Neural crest cell (in vitro differentiated cells): Measurements from ENCODE around the gene SGTA. TPM values are rescaled to one million over a fixed set of nuclear protein-coding genes. Genes with fewer than 3 reads are reported as not detected.
"Not testable (repeated sequence)": the region's sequence is repeated elsewhere in the genome, so short reads cannot be mapped to it uniquely, and the experiment has no call there.

Experiments
- DNase-seq: peaks from one replicate; pipeline ENCODE4 v3.0.0; 2021; ENCODE audit warnings: low read depth, mixed read lengths, low spot score
- H3K27ac Mint-ChIP-seq: one replicate; pipeline ENCODE4 v1.8.0; 2021; ENCODE audit warnings: mild to moderate bottlenecking, mixed read lengths; ENCODE audit not compliant: unreplicated experiment
- H3K27me3 Mint-ChIP-seq: 2 replicates; pipeline ENCODE4 v1.8.0; 2021; ENCODE audit warnings: low read depth, mild to moderate bottlenecking, mixed read lengths
- H3K36me3 Mint-ChIP-seq: 2 replicates; pipeline ENCODE4 v1.8.0; 2021; ENCODE audit warnings: low read depth, mild to moderate bottlenecking, mixed read lengths
- H3K4me1 Mint-ChIP-seq: 2 replicates; pipeline ENCODE4 v1.8.0; 2021; ENCODE audit warnings: mixed read lengths
- H3K4me3 Mint-ChIP-seq: one replicate; pipeline ENCODE4 v1.8.0; 2021; ENCODE audit warnings: mild to moderate bottlenecking, mixed read lengths
- H3K9me3 Mint-ChIP-seq: 2 replicates; pipeline ENCODE4 v1.8.0; 2021; ENCODE audit warnings: mixed read lengths
- total RNA-seq: library from RNA; stranded (reverse); gene quantifications from 2 replicates; pipeline ENCODE4 v1.2.1, GENCODE V29; 2021
- TF ChIP-seq, protein P1 (sequence below): fragments of 200-600 bp; sonication (generic); conservative IDR thresholded peaks from 2 replicates; pipeline ENCODE4 v1.5.0; 2021; ENCODE audit warnings: antibody characterized with exemption, mild to moderate bottlenecking

Gene SGTA
- total RNA-seq, 1 donor from 2014 or later: 89.9 TPM

DNA sequence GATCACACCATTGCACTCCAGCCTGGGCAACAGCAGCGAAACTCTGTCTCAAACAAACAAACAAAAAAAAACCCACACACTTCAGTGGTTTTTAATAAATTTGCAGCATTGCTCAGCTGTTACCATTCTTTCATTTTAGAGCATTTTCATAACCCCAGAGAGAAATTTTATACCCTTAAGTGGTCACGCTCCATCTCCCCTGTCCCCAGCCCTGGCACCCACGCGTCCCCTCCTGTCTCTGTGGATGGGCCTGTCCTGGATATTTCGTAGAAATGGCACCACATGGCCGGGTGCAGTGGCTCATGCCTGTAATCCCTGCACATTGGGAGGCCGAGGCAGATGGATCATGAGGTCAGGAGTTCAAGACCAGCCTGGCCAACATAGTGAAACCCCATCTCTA, 10.1 kb upstream of the SGTA start:
- no peak overlapping the region for H3K4me3 Mint-ChIP-seq
- peaks cover 3% of the 10 kb centered on the region for H3K4me1 Mint-ChIP-seq
- H3K9me3 Mint-ChIP-seq: no peaks in the 10 kb centered on the region
- no peaks in the 10 kb centered on the region for H3K27me3 Mint-ChIP-seq
- TF ChIP-seq, protein P1, sequence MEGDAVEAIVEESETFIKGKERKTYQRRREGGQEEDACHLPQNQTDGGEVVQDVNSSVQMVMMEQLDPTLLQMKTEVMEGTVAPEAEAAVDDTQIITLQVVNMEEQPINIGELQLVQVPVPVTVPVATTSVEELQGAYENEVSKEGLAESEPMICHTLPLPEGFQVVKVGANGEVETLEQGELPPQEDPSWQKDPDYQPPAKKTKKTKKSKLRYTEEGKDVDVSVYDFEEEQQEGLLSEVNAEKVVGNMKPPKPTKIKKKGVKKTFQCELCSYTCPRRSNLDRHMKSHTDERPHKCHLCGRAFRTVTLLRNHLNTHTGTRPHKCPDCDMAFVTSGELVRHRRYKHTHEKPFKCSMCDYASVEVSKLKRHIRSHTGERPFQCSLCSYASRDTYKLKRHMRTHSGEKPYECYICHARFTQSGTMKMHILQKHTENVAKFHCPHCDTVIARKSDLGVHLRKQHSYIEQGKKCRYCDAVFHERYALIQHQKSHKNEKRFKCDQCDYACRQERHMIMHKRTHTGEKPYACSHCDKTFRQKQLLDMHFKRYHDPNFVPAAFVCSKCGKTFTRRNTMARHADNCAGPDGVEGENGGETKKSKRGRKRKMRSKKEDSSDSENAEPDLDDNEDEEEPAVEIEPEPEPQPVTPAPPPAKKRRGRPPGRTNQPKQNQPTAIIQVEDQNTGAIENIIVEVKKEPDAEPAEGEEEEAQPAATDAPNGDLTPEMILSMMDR: no peak
- no peak for DNase-seq
- H3K36me3 Mint-ChIP-seq: peaks cover 6% of the 10 kb centered on the region
- H3K27ac Mint-ChIP-seq: no peak overlapping the region

DNA sequence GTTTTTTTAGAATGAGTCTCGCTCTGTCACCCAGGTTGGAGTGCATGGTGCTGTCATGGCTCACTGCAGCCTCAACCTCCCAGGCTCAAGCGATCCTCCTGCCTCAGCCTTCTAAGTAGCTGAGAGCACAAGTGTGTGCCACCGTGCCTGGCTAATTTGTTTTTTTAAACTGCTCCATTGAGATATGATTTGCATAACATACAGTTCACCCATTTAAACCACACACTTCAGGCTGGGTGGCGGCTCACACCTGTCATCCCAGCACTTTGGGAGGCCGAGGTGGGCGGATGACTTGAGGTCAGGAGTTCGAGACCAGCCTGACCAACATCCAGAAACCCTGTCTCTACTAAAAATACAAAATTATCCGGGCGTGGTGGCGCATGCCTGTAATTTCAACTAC, 9.6 kb upstream of the SGTA start:
- not testable (repeated sequence) for H3K4me1 Mint-ChIP-seq, H3K27ac Mint-ChIP-seq, H3K36me3 Mint-ChIP-seq, H3K27me3 Mint-ChIP-seq, DNase-seq, H3K4me3 Mint-ChIP-seq, H3K9me3 Mint-ChIP-seq

DNA sequence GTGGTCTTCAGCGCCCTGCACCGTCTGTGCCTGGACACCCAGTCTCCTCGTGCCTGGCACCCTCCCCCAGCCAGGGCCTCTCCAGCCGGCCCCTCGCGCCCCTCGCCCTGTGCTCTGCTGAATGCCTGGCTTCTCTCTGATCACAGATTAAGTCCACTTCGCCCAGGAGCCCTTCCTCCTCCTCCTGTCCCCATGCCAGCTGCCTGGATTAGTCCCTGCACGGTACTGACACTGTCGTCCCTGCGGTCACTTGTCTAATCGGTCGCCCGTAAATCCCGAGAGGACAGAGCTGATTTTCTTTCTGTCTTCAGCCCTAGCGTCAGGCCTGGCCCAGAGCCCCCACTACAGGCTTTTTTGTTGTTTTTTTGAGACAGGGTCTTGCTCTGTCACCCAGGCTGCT, 8.8 kb upstream of the SGTA start:
- Mint-ChIP-seq H3K36me3 (peaks cover 6% of the 10 kb centered on the region), H3K9me3 (no peaks in the 10 kb centered on the region), H3K4me1 (peaks cover 14% of the 10 kb centered on the region), H3K27ac (no peak overlapping the region), H3K4me3 (peak overlapping the region; percentile 57), H3K27me3 (no peaks in the 10 kb centered on the region)
- TF ChIP-seq, protein P1: no peak
- no peak for DNase-seq

DNA sequence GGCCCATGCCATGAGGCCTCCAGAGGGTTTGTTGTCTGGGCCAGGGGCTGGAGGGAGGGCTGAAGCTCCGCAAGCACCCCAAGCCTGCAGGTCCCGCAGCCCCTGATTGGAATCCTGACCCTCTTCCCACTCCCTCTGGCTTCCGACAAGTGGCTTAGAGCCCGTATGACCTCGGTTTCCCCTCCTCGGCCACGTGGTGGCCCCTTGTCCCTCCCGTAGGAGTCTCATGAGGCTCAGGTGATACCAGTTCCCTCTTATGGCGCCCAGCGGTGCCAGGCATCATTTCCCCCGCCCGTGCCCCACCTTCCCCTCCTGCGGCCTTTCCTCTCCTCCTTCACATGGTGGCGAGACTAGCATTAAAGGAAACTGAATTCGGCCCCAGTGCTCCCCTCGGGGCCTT, 8.4 kb upstream of the SGTA start:
- Mint-ChIP-seq H3K36me3 (peaks cover 6% of the 10 kb centered on the region), H3K9me3 (no peaks in the 10 kb centered on the region)

DNA sequence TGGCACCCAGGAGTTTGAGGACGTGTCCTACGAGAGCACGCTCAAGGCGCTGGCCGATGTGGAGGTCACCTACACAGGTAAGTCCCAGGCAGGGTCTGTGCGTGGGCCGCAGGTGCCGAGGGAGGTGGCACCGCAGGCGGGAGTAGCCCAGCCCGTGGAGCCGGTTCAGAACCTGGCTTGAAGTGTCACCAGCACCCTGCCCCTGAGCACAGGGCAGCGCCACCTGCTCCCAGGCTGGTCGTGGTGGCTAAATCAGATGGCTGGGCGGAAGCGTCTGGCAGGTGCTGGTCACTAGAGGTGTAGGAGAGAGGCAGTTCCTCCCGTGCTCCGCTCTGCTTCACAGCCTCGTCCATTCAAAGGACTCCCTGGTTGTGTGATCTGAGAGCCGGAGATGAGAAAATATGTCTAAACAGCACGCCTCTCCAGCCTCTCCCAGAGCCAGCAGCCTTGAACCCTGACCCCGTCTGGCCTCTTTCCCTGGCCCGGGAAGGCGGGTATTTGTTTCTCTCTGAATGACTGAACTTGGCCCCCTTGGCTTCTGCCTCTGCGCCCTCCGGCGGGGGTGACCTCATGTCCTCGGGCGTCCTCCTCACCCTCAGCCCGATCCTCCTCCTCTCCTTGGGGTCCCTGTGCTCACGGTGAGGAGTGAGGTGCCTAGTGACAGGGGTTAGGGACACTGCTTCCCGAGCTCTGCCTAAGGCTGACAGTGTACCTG, 7.6 kb upstream of the SGTA start:
- peaks cover 19% of the 10 kb centered on the region for H3K4me1 Mint-ChIP-seq
- H3K27ac Mint-ChIP-seq: no peak overlapping the region
- H3K9me3 Mint-ChIP-seq: no peaks in the 10 kb centered on the region
- H3K36me3 Mint-ChIP-seq: peaks cover 6% of the 10 kb centered on the region
- H3K27me3 Mint-ChIP-seq: no peaks in the 10 kb centered on the region
- no peak for DNase-seq
- TF ChIP-seq, protein P1: no peak
- H3K4me3 Mint-ChIP-seq: no peak overlapping the region

More for the DNA sequence above, 8.4 kb upstream of the SGTA start:
- Mint-ChIP-seq H3K4me1 (peaks cover 14% of the 10 kb centered on the region), H3K27me3 (no peaks in the 10 kb centered on the region), H3K27ac (no peak overlapping the region), H3K4me3 (no peak overlapping the region)
- DNase-seq: no peak
- TF ChIP-seq, protein P1: no peak

DNA sequence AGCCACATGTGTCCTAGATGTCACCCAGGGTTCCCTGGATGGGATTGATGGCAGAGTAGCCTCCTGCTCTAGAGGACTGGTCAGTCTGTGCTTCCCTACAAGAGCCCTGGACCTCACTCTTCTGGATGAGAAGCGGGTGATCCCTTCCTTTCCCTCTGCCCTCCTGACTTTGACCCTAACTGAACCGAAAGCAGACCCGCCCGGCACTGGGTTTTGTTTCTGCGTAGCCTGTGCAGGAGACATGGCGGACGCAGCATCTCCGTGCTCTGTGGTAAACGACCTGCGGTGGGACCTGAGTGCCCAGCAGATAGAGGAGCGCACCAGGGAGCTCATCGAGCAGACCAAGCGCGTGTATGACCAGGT, 7.1 kb upstream of the SGTA start:
- no peaks in the 10 kb centered on the region for H3K9me3 Mint-ChIP-seq
- no peak for DNase-seq
- H3K4me1 Mint-ChIP-seq: peaks cover 21% of the 10 kb centered on the region
- H3K27me3 Mint-ChIP-seq: no peaks in the 10 kb centered on the region
- TF ChIP-seq, protein P1: no peak
- peak overlapping the region; percentile 31 for H3K4me3 Mint-ChIP-seq
- H3K36me3 Mint-ChIP-seq: peaks cover 6% of the 10 kb centered on the region
- no peak overlapping the region for H3K27ac Mint-ChIP-seq
